HepG2 (cell line): ENCODE results near the gene WDR11. TPM values are rescaled to one million over a fixed set of nuclear protein-coding genes. Genes with fewer than 3 reads are reported as not detected.

Source experiments
- CHD4 ChIP-seq: fragments of 200-600 bp; sonication (generic); IDR thresholded peaks from 2 replicates; pipeline ENCODE4 v1.7.0; 2017; ENCODE audit warnings: mild to moderate bottlenecking, low read length, borderline replicate concordance
- GMEB2 ChIP-seq: IDR thresholded peaks from 2 replicates; pipeline ENCODE4 v1.6.1; 2016; ENCODE audit warnings: missing biosample characterization, missing genetic modification reagents, low read depth
- HOXA3 ChIP-seq: sonication (generic); formaldehyde crosslinking; IDR thresholded peaks from 2 replicates; pipeline ENCODE4 v1.5.0; 2020; ENCODE audit warnings: missing genetic modification reagents
- MAFK ChIP-seq, 2 experiments: IDR thresholded peaks in 1 of 2; conservative IDR thresholded peaks in 1 of 2; 2 replicates each; pipeline ENCODE4 v1.6.1; 2011; ENCODE audit warnings: improper control_type of control experiment in 2 of 2, low read length in 2 of 2
- MAX ChIP-seq: IDR thresholded peaks from 2 replicates; pipeline ENCODE4 v1.6.1; 2012; ENCODE audit warnings: inconsistent platforms
- MEF2D ChIP-seq: sonication (generic); formaldehyde crosslinking; IDR thresholded peaks from 2 replicates; pipeline ENCODE4 v1.5.1; 2020; ENCODE audit warnings: mild to moderate bottlenecking, missing genetic modification reagents
- NFKB2 ChIP-seq: sonication (generic); formaldehyde crosslinking; IDR thresholded peaks from 2 replicates; pipeline ENCODE4 v1.4.0; 2020; ENCODE audit warnings: missing genetic modification reagents, borderline replicate concordance
- RFX1 ChIP-seq: fragments of 450-650 bp; IDR thresholded peaks from 2 replicates; pipeline ENCODE4 v1.6.1; 2017
- RNF219 ChIP-seq: sonication (generic); formaldehyde crosslinking; IDR thresholded peaks from 2 replicates; pipeline ENCODE4 v1.5.0; 2020; ENCODE audit warnings: mild to moderate bottlenecking, missing genetic modification reagents
- TEAD3 ChIP-seq: optimal IDR thresholded peaks from 2 replicates; pipeline ENCODE3; 2016; ENCODE audit warnings: borderline replicate concordance
- ZBTB43 ChIP-seq: sonication (generic); formaldehyde crosslinking; conservative IDR thresholded peaks from 2 replicates; pipeline ENCODE4 v1.4.0; 2020; ENCODE audit warnings: missing genetic modification reagents
- ZNF530 ChIP-seq: sonication (generic); formaldehyde crosslinking; IDR thresholded peaks from 2 replicates; pipeline ENCODE4 v1.5.0; 2020; ENCODE audit warnings: low read depth, mild to moderate bottlenecking, missing genetic modification reagents
- ZNF720 ChIP-seq: sonication (generic); formaldehyde crosslinking; IDR thresholded peaks from 2 replicates; pipeline ENCODE4 v1.4.0; 2020; ENCODE audit warnings: missing genetic modification reagents
- ZNF724P ChIP-seq: sonication (generic); formaldehyde crosslinking; IDR thresholded peaks from 2 replicates; pipeline ENCODE4 v1.8.0; 2022; ENCODE audit warnings: missing genetic modification reagents, borderline replicate concordance
- ZNF772 ChIP-seq: sonication (generic); formaldehyde crosslinking; IDR thresholded peaks from 2 replicates; pipeline ENCODE4 v1.5.0; 2020; ENCODE audit warnings: mild to moderate bottlenecking, missing genetic modification reagents
- ZNF776 ChIP-seq: sonication (generic); formaldehyde crosslinking; IDR thresholded peaks from 2 replicates; pipeline ENCODE4 v1.4.0; 2020; ENCODE audit warnings: mild to moderate bottlenecking, missing genetic modification reagents
- ZNF781 ChIP-seq: sonication (generic); formaldehyde crosslinking; IDR thresholded peaks from 2 replicates; pipeline ENCODE4 v1.5.1; 2020; ENCODE audit warnings: borderline replicate concordance, mild to moderate bottlenecking, missing genetic modification reagents; ENCODE audit errors: not compliant biosample characterization
- ZSCAN25 ChIP-seq: sonication (generic); formaldehyde crosslinking; IDR thresholded peaks from 2 replicates; pipeline ENCODE4 v1.8.0; 2022; ENCODE audit warnings: mild to moderate bottlenecking, missing genetic modification reagents
- ZUFSP ChIP-seq: sonication (generic); formaldehyde crosslinking; IDR thresholded peaks from 2 replicates; pipeline ENCODE4 v1.9.0; 2021; ENCODE audit warnings: missing genetic modification reagents, mild to moderate bottlenecking, borderline replicate concordance
- ZZZ3 ChIP-seq: sonication (generic); formaldehyde crosslinking; IDR thresholded peaks from 2 replicates; pipeline ENCODE4 v1.4.0; 2020; ENCODE audit warnings: missing genetic modification reagents, mild to moderate bottlenecking, borderline replicate concordance
- polyA plus RNA-seq, 8 experiments: library from polyadenylated mRNA; depleted of rRNA in 3 of 8; stranded (reverse) in 7 of 8; unstranded in 1 of 8; fragments of >200 nt; fragmentation: Illumina TruSeq in 4 of 8; extraction: Trizol in 4 of 8; gene quantifications; 2 replicates each; pipeline versions ENCODE4 v1.2.1 to v1.2.3, GENCODE V29; 2011 to 2016; ENCODE audit warnings: low read depth in 4 of 8, missing spikeins in 1 of 8, mixed read lengths in 1 of 8; ENCODE audit not compliant: insufficient read depth in 1 of 8
- total RNA-seq, 5 experiments: library from RNA; depleted of rRNA; stranded (reverse); fragments of >200 nt; fragmentation: Illumina TruSeq; extraction: Trizol; gene quantifications; 2 replicates each; pipeline ENCODE4 v1.2.3, GENCODE V29; 2016; ENCODE audit warnings: low read depth in 1 of 5

WDR11 gene
- total and polyA plus RNA-seq, 2 of the 13 experiments (the other 11 are each of a cell fraction or from before 2014, with no cell fraction given), result 38.0 to 45.2 TPM

GRCh38 chr10:120850911-120851865 is at the start of gene WDR11 (continued):
- TF ChIP-seq ZZZ3 (CRISPR knock-in tag), result peak; percentile 92
- 0 out of 4 replicates have a peak, but pooled peaks of 1 of the 2 experiments have one; percentile 1 for TF ChIP-seq MAFK (conservative IDR thresholded peaks at IDR 0.05 in 1 of 2, IDR thresholded peaks at IDR 0.05 in 1 of 2; ENCODE audit: low read length in 2 of 2)
- TF ChIP-seq ZSCAN25 (CRISPR knock-in tag), result peak; percentile 79
- peak; percentile 72; the same call in 1 of the 2 replicates for TF ChIP-seq ZNF776 (CRISPR knock-in tag)
- no peak for TF ChIP-seq GMEB2
- no peak for TF ChIP-seq ZNF720
- no peak for TF ChIP-seq CHD4
- no peak; the same call in 1 of the 2 replicates for TF ChIP-seq RNF219
- TF ChIP-seq HOXA3 (CRISPR knock-in tag), result peak; percentile 77; the same call in 1 of the 2 replicates
- peak; percentile 90 for TF ChIP-seq ZNF781
- TF ChIP-seq ZNF772 (CRISPR knock-in tag), result peak; percentile 98
- TF ChIP-seq NFKB2, result no peak; the same call in 1 of the 2 replicates
- peak; percentile 78 for TF ChIP-seq ZNF724P (CRISPR knock-in tag)
- TF ChIP-seq TEAD3 (CRISPR knock-in tag), result peak; percentile 79
- TF ChIP-seq ZUFSP (CRISPR knock-in tag), result 0 out of 2 replicates have a peak, but pooled peaks have one; percentile 20
- TF ChIP-seq RFX1, result no peak
- peak; percentile 72 for TF ChIP-seq MAX
- 0 out of 2 replicates have a peak, but pooled peaks have one; percentile 44 for TF ChIP-seq ZBTB43 (CRISPR knock-in tag)
- TF ChIP-seq MEF2D (CRISPR knock-in tag), result peak; percentile 76; the same call in 1 of the 2 replicates
- TF ChIP-seq ZNF530 (CRISPR knock-in tag), result no peak
